ENCODE measurements around the gene SNX33. TPM values are rescaled to one million over a fixed set of nuclear protein-coding genes. Genes with fewer than 3 reads are reported as not detected.

The SNX33 gene
- total RNA-seq, 1 experiment from 2014 or later: 8.3 TPM

DNA sequence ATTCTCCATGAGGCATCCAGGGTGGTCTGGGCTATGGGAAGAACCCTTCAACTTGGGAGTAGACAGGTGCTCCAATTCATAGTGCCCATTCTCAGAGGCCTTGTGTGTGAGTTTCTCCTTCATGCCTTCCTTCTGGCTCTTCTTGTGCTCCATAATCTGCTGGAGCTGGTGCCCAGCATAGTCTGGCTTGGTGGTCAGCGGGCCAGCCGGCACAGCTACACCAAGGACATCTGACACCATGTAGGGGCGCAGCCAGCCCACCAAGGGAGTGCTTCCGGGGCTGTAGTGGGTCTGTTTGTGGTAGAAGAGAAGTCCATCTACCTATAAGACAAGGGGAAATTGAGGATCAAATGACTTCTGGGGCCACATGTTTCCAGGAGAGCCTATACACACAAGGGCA, 49.4 kb upstream of the SNX33 start:
- no TSS peak for BruUV-seq (replicated peaks)
- H3K9me2 ChIP-seq (ENCODE audit: insufficient read depth): no peaks in the 10 kb centered on the region
- no peaks in the 10 kb centered on the region for H3K9me3 ChIP-seq (ENCODE audit: control insufficient read depth in 1 of 2, insufficient read depth in 1 of 2, low read depth in 1 of 2, low read length in 2 of 2)
- no peak overlapping the region for H2AFZ ChIP-seq (ENCODE audit: low read depth, low read length, poor library complexity, severe bottlenecking)
- H3K9ac ChIP-seq (ENCODE audit: low read length): no peak overlapping the region
- intact Hi-C loops (cut with micrococcal nuclease): no loop called here
- H4K20me1 ChIP-seq (ENCODE audit: insufficient read depth): no peaks in the 10 kb centered on the region
- TF ChIP-seq EZH2 (IDR thresholded peaks at IDR 0.05): no peak
- no peak for TF ChIP-seq POLR2A (IDR thresholded peaks at IDR 0.05; ENCODE audit: borderline replicate concordance, extremely low read depth, insufficient read depth, insufficient read length)
- H3K4me1 ChIP-seq (ENCODE audit: control insufficient read depth in 1 of 2, insufficient read depth in 2 of 2, low read length in 2 of 2): no peaks in the 10 kb centered on the region
- ATAC-seq (no peak), DNase-seq (ENCODE audit: low read depth, low spot score) (no peak)
- no peaks in the 10 kb centered on the region for H3K79me2 ChIP-seq (ENCODE audit: insufficient read depth, low read length)
- H3K27ac ChIP-seq (ENCODE audit: low read depth, low read length): no peak overlapping the region
- POLR2A ChIA-PET: no interaction called here
- peaks cover 0 to 15% of the 10 kb centered on the region in 2 experiments; a peak in 2 of 4 replicates for H3K36me3 ChIP-seq (ENCODE audit: control insufficient read depth in 1 of 2, insufficient read depth in 2 of 2, low read length in 2 of 2)
- H3K4me3 ChIP-seq (replicated peaks in 1 of 2; ENCODE audit: low read depth in 1 of 2, low read length in 2 of 2): no peak overlapping the region
- RAD21 ChIA-PET (ENCODE audit: low non-redundant PET in 1 of 2, low total read pairs in 2 of 2, uncharacterized antibody in 2 of 2, unreplicated experiment in 2 of 2): no interaction called here
- no peak overlapping the region for H3K4me2 ChIP-seq (ENCODE audit: low read length)
- no peaks in the 10 kb centered on the region for H3K27me3 ChIP-seq (ENCODE audit: insufficient read depth, low read length)
- CTCF ChIA-PET: interaction anchor here (1.2 kb wide), 1 partner anchor 28 kb away, joined by 6 read pairs; the partner anchor contains the start of gene SNUPN

DNA sequence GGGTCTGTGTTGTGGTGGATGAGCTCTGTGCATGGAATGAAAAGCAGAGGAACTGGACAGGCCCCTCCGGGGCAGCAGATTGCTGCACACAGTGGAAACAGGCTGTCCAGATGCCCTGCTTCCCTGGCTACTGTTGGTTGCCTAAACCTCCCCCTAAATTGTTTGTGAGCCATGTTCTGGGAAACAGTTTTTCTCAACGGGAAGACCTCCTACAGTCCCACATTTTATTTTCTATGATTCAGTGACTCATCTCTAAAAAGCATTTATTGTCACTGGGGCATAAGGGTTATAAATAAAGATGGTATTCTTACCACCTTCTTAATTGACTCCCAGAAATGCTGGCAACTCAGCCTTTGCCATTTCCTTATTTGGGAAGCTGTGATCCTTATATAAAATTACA, 48.3 kb upstream of the SNX33 start:
- Histone ChIP-seq H4K20me1 (ENCODE audit: insufficient read depth) (no peaks in the 10 kb centered on the region), H3K4me2 (ENCODE audit: low read length) (no peak overlapping the region), H3K4me1 (ENCODE audit: control insufficient read depth in 1 of 2, insufficient read depth in 2 of 2, low read length in 2 of 2) (no peaks in the 10 kb centered on the region), H3K9me2 (ENCODE audit: insufficient read depth) (no peaks in the 10 kb centered on the region), H3K27ac (ENCODE audit: low read depth, low read length) (no peak overlapping the region), H3K9ac (ENCODE audit: low read length) (no peak overlapping the region), H3K79me2 (ENCODE audit: insufficient read depth, low read length) (no peaks in the 10 kb centered on the region), H3K36me3 (ENCODE audit: control insufficient read depth in 1 of 2, insufficient read depth in 2 of 2, low read length in 2 of 2) (peaks cover 0 to 15% of the 10 kb centered on the region in 2 experiments; a peak in 2 of 4 replicates), H3K27me3 (ENCODE audit: insufficient read depth, low read length) (no peaks in the 10 kb centered on the region), H3K4me3 (replicated peaks in 1 of 2; ENCODE audit: low read depth in 1 of 2, low read length in 2 of 2) (no peak overlapping the region), H3K9me3 (ENCODE audit: control insufficient read depth in 1 of 2, insufficient read depth in 1 of 2, low read depth in 1 of 2, low read length in 2 of 2) (no peaks in the 10 kb centered on the region), H2AFZ (ENCODE audit: low read depth, low read length, poor library complexity, severe bottlenecking) (no peak overlapping the region)
- BruUV-seq (replicated peaks): no TSS peak
- intact Hi-C loops (cut with micrococcal nuclease): no loop called here
- no peak for DNase-seq (ENCODE audit: low read depth, low spot score)
- ChIA-PET CTCF (no interaction called here), POLR2A (no interaction called here), RAD21 (ENCODE audit: low non-redundant PET in 1 of 2, low total read pairs in 2 of 2, uncharacterized antibody in 2 of 2, unreplicated experiment in 2 of 2) (no interaction called here)
- TF ChIP-seq FOSL1 (IDR thresholded peaks at IDR 0.05; ENCODE audit: low read depth): no peak
- ATAC-seq: no peak

DNA sequence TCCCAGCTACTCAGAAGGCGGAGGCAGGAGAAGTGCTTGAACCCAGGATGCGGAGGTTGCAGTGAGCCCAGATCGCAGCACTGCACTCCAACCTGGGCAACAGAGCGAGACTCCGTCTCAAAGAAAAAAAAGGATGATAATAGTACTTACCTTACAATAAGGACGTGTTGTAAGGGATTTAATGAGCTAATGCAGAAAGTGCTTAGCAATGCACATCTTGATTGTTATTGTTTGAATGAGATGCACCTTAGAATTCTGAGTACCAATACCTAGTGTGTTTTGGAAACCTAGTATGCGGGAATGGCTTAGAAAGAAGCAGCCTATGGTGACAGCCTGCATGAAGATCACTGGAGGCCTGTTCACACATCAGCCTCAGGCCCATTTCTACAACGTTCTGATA, 41.7 kb upstream of the SNX33 start:
- CTCF ChIA-PET: no interaction called here
- ATAC-seq: no peak
- H3K9ac ChIP-seq (ENCODE audit: low read length): no peak overlapping the region
- H3K36me3 ChIP-seq (ENCODE audit: control insufficient read depth in 1 of 2, insufficient read depth in 2 of 2, low read length in 2 of 2): peaks cover 23 to 38% of the 10 kb centered on the region in 2 experiments
- intact Hi-C loops (cut with micrococcal nuclease): no loop called here
- H3K9me3 ChIP-seq (ENCODE audit: control insufficient read depth in 1 of 2, insufficient read depth in 1 of 2, low read depth in 1 of 2, low read length in 2 of 2): no peaks in the 10 kb centered on the region
- H3K4me1 ChIP-seq (ENCODE audit: control insufficient read depth in 1 of 2, insufficient read depth in 2 of 2, low read length in 2 of 2): no peaks in the 10 kb centered on the region
- no peaks in the 10 kb centered on the region for H3K9me2 ChIP-seq (ENCODE audit: insufficient read depth)
- H4K20me1 ChIP-seq (ENCODE audit: insufficient read depth): no peaks in the 10 kb centered on the region
- no peak overlapping the region for H3K27ac ChIP-seq (ENCODE audit: low read depth, low read length)
- H2AFZ ChIP-seq (ENCODE audit: low read depth, low read length, poor library complexity, severe bottlenecking): no peak overlapping the region
- TF ChIP-seq POLR2AphosphoS5 (IDR thresholded peaks at IDR 0.05; ENCODE audit: low read depth, low read length): no peak
- no peak for TF ChIP-seq SIN3A (IDR thresholded peaks at IDR 0.05; ENCODE audit: low read depth)
- TF ChIP-seq EGR1 (IDR thresholded peaks at IDR 0.05; ENCODE audit: low read depth): no peak
- no peak for TF ChIP-seq ZNF274 (IDR thresholded peaks at IDR 0.05; ENCODE audit: low read depth, low read length)
- TF ChIP-seq YY1 (IDR thresholded peaks at IDR 0.05; ENCODE audit: extremely low read depth, insufficient replicate concordance, low read depth, low read length): no peak
- TF ChIP-seq, protein P1, sequence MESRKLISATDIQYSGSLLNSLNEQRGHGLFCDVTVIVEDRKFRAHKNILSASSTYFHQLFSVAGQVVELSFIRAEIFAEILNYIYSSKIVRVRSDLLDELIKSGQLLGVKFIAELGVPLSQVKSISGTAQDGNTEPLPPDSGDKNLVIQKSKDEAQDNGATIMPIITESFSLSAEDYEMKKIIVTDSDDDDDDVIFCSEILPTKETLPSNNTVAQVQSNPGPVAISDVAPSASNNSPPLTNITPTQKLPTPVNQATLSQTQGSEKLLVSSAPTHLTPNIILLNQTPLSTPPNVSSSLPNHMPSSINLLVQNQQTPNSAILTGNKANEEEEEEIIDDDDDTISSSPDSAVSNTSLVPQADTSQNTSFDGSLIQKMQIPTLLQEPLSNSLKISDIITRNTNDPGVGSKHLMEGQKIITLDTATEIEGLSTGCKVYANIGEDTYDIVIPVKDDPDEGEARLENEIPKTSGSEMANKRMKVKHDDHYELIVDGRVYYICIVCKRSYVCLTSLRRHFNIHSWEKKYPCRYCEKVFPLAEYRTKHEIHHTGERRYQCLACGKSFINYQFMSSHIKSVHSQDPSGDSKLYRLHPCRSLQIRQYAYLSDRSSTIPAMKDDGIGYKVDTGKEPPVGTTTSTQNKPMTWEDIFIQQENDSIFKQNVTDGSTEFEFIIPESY (IDR thresholded peaks at IDR 0.05; ENCODE audit: extremely low read depth, insufficient replicate concordance, low read length): no peak
- no peak for TF ChIP-seq SP1 (IDR thresholded peaks at IDR 0.05; ENCODE audit: low read depth)
- TF ChIP-seq ELF1 (IDR thresholded peaks at IDR 0.05; ENCODE audit: borderline replicate concordance, low read depth): no peak
- TF ChIP-seq FOSL1 (IDR thresholded peaks at IDR 0.05; ENCODE audit: low read depth): no peak
- TF ChIP-seq, protein P2, sequence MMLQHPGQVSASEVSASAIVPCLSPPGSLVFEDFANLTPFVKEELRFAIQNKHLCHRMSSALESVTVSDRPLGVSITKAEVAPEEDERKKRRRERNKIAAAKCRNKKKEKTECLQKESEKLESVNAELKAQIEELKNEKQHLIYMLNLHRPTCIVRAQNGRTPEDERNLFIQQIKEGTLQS (IDR thresholded peaks at IDR 0.05): no peak
- TF ChIP-seq RAD21 (IDR thresholded peaks at IDR 0.05; ENCODE audit: low read depth): no peak
- RAD21 ChIA-PET (ENCODE audit: low non-redundant PET in 1 of 2, low total read pairs in 2 of 2, uncharacterized antibody in 2 of 2, unreplicated experiment in 2 of 2): no interaction called here
- H3K4me3 ChIP-seq (replicated peaks in 1 of 2; ENCODE audit: low read depth in 1 of 2, low read length in 2 of 2): no peak overlapping the region
- BruUV-seq (replicated peaks): no TSS peak
- POLR2A ChIA-PET: no interaction called here
- no peak overlapping the region for H3K4me2 ChIP-seq (ENCODE audit: low read length)
- no peak for DNase-seq (ENCODE audit: low read depth, low spot score)
- H3K79me2 ChIP-seq (ENCODE audit: insufficient read depth, low read length): no peaks in the 10 kb centered on the region
- no peaks in the 10 kb centered on the region for H3K27me3 ChIP-seq (ENCODE audit: insufficient read depth, low read length)
